ENCODE measurements around the gene HABP2. TPM values are rescaled to one million over a fixed set of nuclear protein-coding genes. Genes with fewer than 3 reads are reported as not detected.
A peak's percentile ranks its signal among the peaks of the same experiment; 100 is the strongest.

The HABP2 gene
- total RNA-seq, 1 donor from 2014 or later: not detected

- Mint-ChIP-seq H3K4me3 (ENCODE audit: unreplicated experiment) (no peak overlapping the region), H3K27me3 (ENCODE audit: low read depth) (no peaks in the 10 kb centered on the region), H3K27ac (ENCODE audit: unreplicated experiment) (no peak overlapping the region), H3K4me1 (ENCODE audit: low read depth) (peaks cover 21% of the 10 kb centered on the region), H3K36me3 (ENCODE audit: low read depth) (no peaks in the 10 kb centered on the region), H3K9me3 (ENCODE audit: low read depth) (no peaks in the 10 kb centered on the region)
- DNase-seq (ENCODE audit: low spot score): no peak
- peak; percentile 69 for TF ChIP-seq CTCF (IDR thresholded peaks at IDR 0.05)
These were observed 31.4 kb upstream of the HABP2 start for GRCh38 chr10:113521475-113521795.

GRCh38 chr10:113522460-113522859, 30.4 kb upstream of the HABP2 start:
- DNase-seq (ENCODE audit: low spot score): no peak
- no peak overlapping the region for H3K27ac Mint-ChIP-seq (ENCODE audit: unreplicated experiment)
- no peak for TF ChIP-seq CTCF (IDR thresholded peaks at IDR 0.05)
- H3K4me3 Mint-ChIP-seq (ENCODE audit: unreplicated experiment): no peak overlapping the region
- no peaks in the 10 kb centered on the region for H3K27me3 Mint-ChIP-seq (ENCODE audit: low read depth)
- H3K9me3 Mint-ChIP-seq (ENCODE audit: low read depth): no peaks in the 10 kb centered on the region
- H3K36me3 Mint-ChIP-seq (ENCODE audit: low read depth): no peaks in the 10 kb centered on the region
- peaks cover 25% of the 10 kb centered on the region for H3K4me1 Mint-ChIP-seq (ENCODE audit: low read depth)

- Mint-ChIP-seq H3K27ac (ENCODE audit: unreplicated experiment) (no peak overlapping the region), H3K27me3 (ENCODE audit: low read depth) (no peaks in the 10 kb centered on the region), H3K36me3 (ENCODE audit: low read depth) (no peaks in the 10 kb centered on the region)
These were observed 29.8 kb upstream of the HABP2 start for GRCh38 chr10:113523071-113523470.

GRCh38 chr10:113523628-113524027, 29.2 kb upstream of the HABP2 start:
- Mint-ChIP-seq H3K9me3 (ENCODE audit: low read depth) (no peaks in the 10 kb centered on the region), H3K36me3 (ENCODE audit: low read depth) (no peaks in the 10 kb centered on the region), H3K27ac (ENCODE audit: unreplicated experiment) (no peak overlapping the region), H3K4me1 (ENCODE audit: low read depth) (peaks cover 28% of the 10 kb centered on the region), H3K27me3 (ENCODE audit: low read depth) (no peaks in the 10 kb centered on the region), H3K4me3 (ENCODE audit: unreplicated experiment) (no peak overlapping the region)
- DNase-seq (ENCODE audit: low spot score): no peak
- no peak for TF ChIP-seq CTCF (IDR thresholded peaks at IDR 0.05)

More at GRCh38 chr10:113523071-113523470, 29.8 kb upstream of the HABP2 start:
- TF ChIP-seq CTCF (IDR thresholded peaks at IDR 0.05): no peak
- Mint-ChIP-seq H3K4me3 (ENCODE audit: unreplicated experiment) (no peak overlapping the region), H3K4me1 (ENCODE audit: low read depth) (peaks cover 28% of the 10 kb centered on the region), H3K9me3 (ENCODE audit: low read depth) (no peaks in the 10 kb centered on the region)
- no peak for DNase-seq (ENCODE audit: low spot score)

GRCh38 chr10:113524120-113524519, 28.7 kb upstream of the HABP2 start:
- H3K9me3 Mint-ChIP-seq (ENCODE audit: low read depth): no peaks in the 10 kb centered on the region
- H3K36me3 Mint-ChIP-seq (ENCODE audit: low read depth): no peaks in the 10 kb centered on the region
- H3K4me1 Mint-ChIP-seq (ENCODE audit: low read depth): peaks cover 27% of the 10 kb centered on the region
- no peak overlapping the region for H3K27ac Mint-ChIP-seq (ENCODE audit: unreplicated experiment)
- H3K27me3 Mint-ChIP-seq (ENCODE audit: low read depth): peaks cover 2% of the 10 kb centered on the region
- no peak for TF ChIP-seq CTCF (IDR thresholded peaks at IDR 0.05)
- DNase-seq (ENCODE audit: low spot score): no peak
- H3K4me3 Mint-ChIP-seq (ENCODE audit: unreplicated experiment): no peak overlapping the region
